SU-DHL-6 (cell line): ENCODE measurements around the gene RRBP1.

Source experiments
- H2AFZ ChIP-seq: fragments of 200-600 bp; sonication (generic); 2 replicates; pipeline ENCODE4 v1.6.1; 2014; ENCODE audit warnings: low read depth, mild to moderate bottlenecking, moderate library complexity, mixed read lengths, antibody characterized with exemption, low read length; ENCODE audit not compliant: severe bottlenecking
- H3F3A ChIP-seq: fragments of 200-600 bp; shearing (Covaris generic); 2 replicates; pipeline ENCODE4 v1.6.0; 2016; ENCODE audit warnings: antibody characterized with exemption, mild to moderate bottlenecking; ENCODE audit not compliant: insufficient read depth
- H3K27ac ChIP-seq: fragments of 200-600 bp; sonication (generic); 2 replicates; pipeline ENCODE4 v1.5.1; 2016; ENCODE audit warnings: low read depth, mild to moderate bottlenecking, low read length, moderate library complexity, mixed read lengths
- H3K27me3 ChIP-seq: fragments of 200-600 bp; sonication (generic), shearing (Covaris generic); 2 replicates; pipeline ENCODE4 v1.6.0; 2014; ENCODE audit warnings: mild to moderate bottlenecking, low read length
- H3K36me3 ChIP-seq: fragments of 200-600 bp; sonication (generic); 2 replicates; pipeline ENCODE4 v1.6.1; 2014; ENCODE audit warnings: mild to moderate bottlenecking, low read length, mixed read lengths
- H3K4me2 ChIP-seq: fragments of 300-600, 200-600 bp; shearing (Covaris generic), sonication (generic); 2 replicates; pipeline ENCODE4 v1.6.0; 2014; ENCODE audit warnings: low read length, low read depth, mild to moderate bottlenecking; ENCODE audit not compliant: poor library complexity, severe bottlenecking
- H3K4me3 ChIP-seq: fragments of 200-600 bp; sonication (generic); 2 replicates; pipeline ENCODE4 v1.5.1; 2014; ENCODE audit warnings: antibody characterized with exemption, low read length, mild to moderate bottlenecking, mixed read lengths; ENCODE audit not compliant: insufficient read depth, poor library complexity, severe bottlenecking
- H3K79me2 ChIP-seq: fragments of 200-600 bp; sonication (generic); 2 replicates; pipeline ENCODE4 v1.6.1; 2014; ENCODE audit warnings: mild to moderate bottlenecking, low read length, moderate library complexity; ENCODE audit not compliant: insufficient read depth
- H3K9ac ChIP-seq: fragments of 200-600 bp; sonication (generic); 2 replicates; pipeline ENCODE4 v1.7.0; 2014; ENCODE audit warnings: mild to moderate bottlenecking, low read length
- H3K9me2 ChIP-seq: fragments of 200-600 bp; sonication (generic); replicated peaks from 2 replicates; pipeline ENCODE4 v1.6.1; 2014; ENCODE audit warnings: low read length; ENCODE audit not compliant: insufficient read depth
- H3K9me3 ChIP-seq: fragments of 200-600 bp; sonication (generic); 2 replicates; pipeline ENCODE4 v1.6.1; 2014; ENCODE audit warnings: low read length, mixed read lengths; ENCODE audit not compliant: insufficient read depth
- H4K20me1 ChIP-seq: fragments of 200-600 bp; sonication (generic); 2 replicates; pipeline ENCODE4 v1.6.1; 2014; ENCODE audit warnings: low read depth, mild to moderate bottlenecking, antibody characterized with exemption, low read length, moderate library complexity, mixed read lengths
- CTCF ChIP-seq: fragments of 200-600 bp; sonication (generic); IDR thresholded peaks from one replicate; pipeline ENCODE4 v1.5.1; 2017; ENCODE audit warnings: antibody characterized with exemption, mild to moderate bottlenecking, low read length, moderate library complexity; ENCODE audit not compliant: insufficient read depth, poor library complexity, severe bottlenecking
- EZH2phosphoT487 ChIP-seq: fragments of 200-600 bp; sonication (generic), shearing (Covaris generic); conservative IDR thresholded peaks from 2 replicates; pipeline ENCODE4 v1.6.1; 2018; ENCODE audit warnings: mild to moderate bottlenecking, antibody characterized with exemption, low read length, moderate library complexity, mixed read lengths

The RRBP1 gene

GRCh38 chr20:17728074-17728473 is 46.0 kb upstream of the RRBP1 start:
- H3K9me3 ChIP-seq, result no peaks in the 10 kb centered on the region
- H3K4me3 ChIP-seq, result no peak overlapping the region
- TF ChIP-seq EZH2phosphoT487, result no peak
- no peak for TF ChIP-seq CTCF
- H3K9ac ChIP-seq, result no peak overlapping the region
- no peaks in the 10 kb centered on the region for H3K9me2 ChIP-seq
- no peak overlapping the region for H3K27ac ChIP-seq
- no peaks in the 10 kb centered on the region for H4K20me1 ChIP-seq
- H3K27me3 ChIP-seq, result no peaks in the 10 kb centered on the region
- no peaks in the 10 kb centered on the region for H3K36me3 ChIP-seq
- H2AFZ ChIP-seq, result no peak overlapping the region
- H3F3A ChIP-seq, result no peaks in the 10 kb centered on the region
- no peaks in the 10 kb centered on the region for H3K79me2 ChIP-seq
- H3K4me2 ChIP-seq, result no peak overlapping the region

GRCh38 chr20:17727351-17727750 is 45.3 kb upstream of the RRBP1 start:
- Histone ChIP-seq H3K4me3 (no peak overlapping the region), H3F3A (no peaks in the 10 kb centered on the region), H4K20me1 (no peaks in the 10 kb centered on the region), H3K9me2 (no peaks in the 10 kb centered on the region), H3K4me2 (no peak overlapping the region), H3K27ac (no peak overlapping the region), H3K79me2 (no peaks in the 10 kb centered on the region), H3K9me3 (no peaks in the 10 kb centered on the region), H3K9ac (no peak overlapping the region), H3K27me3 (no peaks in the 10 kb centered on the region), H2AFZ (no peak overlapping the region), H3K36me3 (no peaks in the 10 kb centered on the region)
- no peak for TF ChIP-seq EZH2phosphoT487
- TF ChIP-seq CTCF, result no peak

GRCh38 chr20:17726902-17727301 is 44.9 kb upstream of the RRBP1 start:
- no peaks in the 10 kb centered on the region for H3K27me3 ChIP-seq
- no peak overlapping the region for H3K27ac ChIP-seq
- H3K4me3 ChIP-seq, result no peak overlapping the region
- no peaks in the 10 kb centered on the region for H3K9me2 ChIP-seq
- H3K9me3 ChIP-seq, result no peaks in the 10 kb centered on the region
- H3K79me2 ChIP-seq, result no peaks in the 10 kb centered on the region
- no peaks in the 10 kb centered on the region for H3F3A ChIP-seq
- no peaks in the 10 kb centered on the region for H4K20me1 ChIP-seq
- no peak for TF ChIP-seq EZH2phosphoT487
- no peak overlapping the region for H3K9ac ChIP-seq
- no peaks in the 10 kb centered on the region for H3K36me3 ChIP-seq
- no peak overlapping the region for H3K4me2 ChIP-seq
- no peak overlapping the region for H2AFZ ChIP-seq

GRCh38 chr20:17725094-17725835 is 43.2 kb upstream of the RRBP1 start:
- no peak for TF ChIP-seq CTCF
- no peak for TF ChIP-seq EZH2phosphoT487
- Histone ChIP-seq H3K4me3 (no peak overlapping the region), H3K9ac (no peak overlapping the region), H3F3A (no peaks in the 10 kb centered on the region), H3K9me2 (no peaks in the 10 kb centered on the region), H3K36me3 (no peaks in the 10 kb centered on the region), H3K79me2 (no peaks in the 10 kb centered on the region), H3K4me2 (no peak overlapping the region), H4K20me1 (no peaks in the 10 kb centered on the region), H3K9me3 (no peaks in the 10 kb centered on the region), H2AFZ (no peak overlapping the region), H3K27me3 (no peaks in the 10 kb centered on the region), H3K27ac (no peak overlapping the region)
